Right lobe of liver (tissue), 6 donors: ENCODE measurements around the gene FGD2. TPM values are rescaled to one million over a fixed set of nuclear protein-coding genes. Genes with fewer than 3 reads are reported as not detected.

ENCODE experiments used
- ATAC-seq, 4 donors: fragments of 200-7000 bp; cut with Tn5 transposase; one replicate each; pipeline ENCODE4 v1.9.1; 2020; ENCODE audit warnings: mild to moderate bottlenecking in 4 of 4, moderate library complexity in 4 of 4
- DNase-seq, 3 donors: peaks; one replicate each; pipeline ENCODE4 v3.0.0-alpha.2; 2020
- H3K27ac ChIP-seq, 3 donors: fragments of 200-600 bp; one replicate each; pipeline ENCODE4 v1.8.0; 2022
- H3K27me3 ChIP-seq, 2 donors: fragments of 200-600 bp; one replicate each; pipeline ENCODE4 v1.8.0; 2022
- H3K36me3 ChIP-seq, 4 donors: fragments of 200-600 bp; sonication (generic) in 1 of 4; one replicate each; pipeline versions ENCODE4 v1.5.1 to v1.8.0; 2017 to 2022; ENCODE audit warnings: control low read depth in 1 of 4
- H3K4me1 ChIP-seq, 4 donors: fragments of 200-600 bp; sonication (generic) in 1 of 4; one replicate each; pipeline versions ENCODE4 v1.5.1 to v1.8.0; 2017 to 2022; ENCODE audit warnings: control low read depth in 1 of 4
- H3K4me3 ChIP-seq, 3 donors: fragments of 200-600 bp; one replicate each; pipeline ENCODE4 v1.8.0; 2022
- H3K9me3 ChIP-seq, 4 donors: fragments of 200-600 bp; sonication (generic) in 1 of 4; one replicate each; pipeline versions ENCODE4 v1.5.1 to v1.8.0; 2017 to 2022; ENCODE audit warnings: control low read depth in 1 of 4
- CTCF ChIP-seq, 4 donors: fragments of 200-600 bp in 3 of 4; fragments of 450-650 bp in 1 of 4; IDR thresholded peaks; one replicate each; pipeline versions ENCODE4 v1.5.1 to v1.8.0; 2016 to 2022; ENCODE audit warnings: antibody characterized with exemption in 4 of 4, mild to moderate bottlenecking in 2 of 4
- POLR2A ChIP-seq: fragments of 450-650 bp; IDR thresholded peaks from one replicate; pipeline ENCODE4 v1.6.1; 2017; ENCODE audit warnings: antibody characterized with exemption, mild to moderate bottlenecking
- WGBS: methylation state at CpG from one replicate; pipeline ENCODE4 v1.1.6; 2018; ENCODE audit warnings: low coverage, low lambda C conversion rate; ENCODE audit not compliant: insufficient coverage; ENCODE audit errors: missing lambda C conversion rate; 5-methylcytosine and 5-hydroxymethylcytosine counted together
- intact Hi-C, 2 donors: fragments of 100-400 bp; cut with DNase I; formaldehyde crosslinking; loops; one replicate each; pipeline versions ENCODE4 v1.11.2 to v1.14.1; 2022
- total RNA-seq, 6 experiments: library from RNA; depleted of rRNA in 2 of 6; stranded (reverse); fragments of >200 nt in 2 of 6; fragmentation: NEBNext Ultra II Directional in 3 of 6; extraction: Animal tissue kit (Norgen Biotek cat#: 25700) in 3 of 6; gene quantifications; one replicate each; pipeline versions ENCODE4 v1.1.0 to v1.2.4, GENCODE V29; 2016 to 2023
- donor health status: DM: no; HTN: yes; CAD: no.
- donor health status: DM: no; HTN: no; CAD: no.
- donor health status: DM: no; HTN: no; CAD: no.
- donor health status: DM: no; HTN: yes; CAD: no.
- donor health status: DM: no; HTN: yes; CAD: no.

Gene FGD2
- total RNA-seq, 6 experiments from 2014 or later, result 6.6 to 15.6 (median 9.6) TPM

GRCh38 chr6:36958775-36959554 is 46.5 kb upstream of the FGD2 start:
- intact Hi-C loops, result no loop called here
- no peak for DNase-seq
- H3K36me3 ChIP-seq, result no peaks in the 10 kb centered on the region

GRCh38 chr6:36959555-36960250 is 45.8 kb upstream of the FGD2 start:
- Histone ChIP-seq H3K4me3 (no peak overlapping the region), H3K27me3 (no peaks in the 10 kb centered on the region), H3K9me3 (no peaks in the 10 kb centered on the region), H3K4me1 (no peaks in the 10 kb centered on the region), H3K36me3 (no peaks in the 10 kb centered on the region), H3K27ac (no peak overlapping the region)
- no peak for DNase-seq
- 88% methylated on average over 12 of the region's 17 CpGs for WGBS
- ATAC-seq, result no peak
- intact Hi-C loops, result no loop called here
- no peak for TF ChIP-seq CTCF (IDR thresholded peaks at IDR 0.05)
- TF ChIP-seq POLR2A, result no peak

More at GRCh38 chr6:36958775-36959554, 46.5 kb upstream of the FGD2 start:
- no peaks in the 10 kb centered on the region for H3K27me3 ChIP-seq
- no peaks in the 10 kb centered on the region for H3K9me3 ChIP-seq
- WGBS, result 79% methylated on average over 10 of the region's 44 CpGs
- TF ChIP-seq CTCF (IDR thresholded peaks at IDR 0.05) (no peak), POLR2A (no peak)
- H3K4me3 ChIP-seq, result no peak overlapping the region
- ATAC-seq, result no peak
- H3K4me1 ChIP-seq, result no peaks in the 10 kb centered on the region
- H3K27ac ChIP-seq, result no peak overlapping the region

- TF ChIP-seq CTCF (IDR thresholded peaks at IDR 0.05) (no peak), POLR2A (no peak)
- 39% methylated on average over 9 of the region's 40 CpGs for WGBS
- no peak overlapping the region for H3K4me3 ChIP-seq
- H3K27me3 ChIP-seq, result no peaks in the 10 kb centered on the region
- intact Hi-C loops, result no loop called here
- DNase-seq, result no peak
- no peaks in the 10 kb centered on the region for H3K9me3 ChIP-seq
- no peak overlapping the region for H3K27ac ChIP-seq
- ATAC-seq, result no peak
- no peaks in the 10 kb centered on the region for H3K36me3 ChIP-seq
- H3K4me1 ChIP-seq, result no peaks in the 10 kb centered on the region
Measured at GRCh38 chr6:36961441-36962435, 43.7 kb upstream of the FGD2 start.

GRCh38 chr6:36962874-36963273 is 42.6 kb upstream of the FGD2 start:
- TF ChIP-seq POLR2A (no peak), CTCF (IDR thresholded peaks at IDR 0.05) (no peak)
- no peaks in the 10 kb centered on the region for H3K4me1 ChIP-seq
- H3K27ac ChIP-seq, result no peak overlapping the region
- H3K9me3 ChIP-seq, result no peaks in the 10 kb centered on the region
- no peak overlapping the region for H3K4me3 ChIP-seq
- intact Hi-C loops, result no loop called here
- peak in 2 of 3 donors; percentile 45 to 72 for DNase-seq
- H3K36me3 ChIP-seq, result peaks cover 0 to 6% (median 3%) of the 10 kb centered on the region in 4 donors
- 36% methylated on average over 8 of the region's 12 CpGs for WGBS
- H3K27me3 ChIP-seq, result no peaks in the 10 kb centered on the region
- peak in 3 of 4 donors; percentile 45 to 70 (median 59) for ATAC-seq
